ENCODE measurements around the gene TLCD5. TPM values are rescaled to one million over a fixed set of nuclear protein-coding genes. Genes with fewer than 3 reads are reported as not detected.

Gene TLCD5
- polyA plus RNA-seq, 1 donor (not counting 4 experiments of a cell fraction or from before 2014, with no cell fraction given), result 4.0 TPM

DNA sequence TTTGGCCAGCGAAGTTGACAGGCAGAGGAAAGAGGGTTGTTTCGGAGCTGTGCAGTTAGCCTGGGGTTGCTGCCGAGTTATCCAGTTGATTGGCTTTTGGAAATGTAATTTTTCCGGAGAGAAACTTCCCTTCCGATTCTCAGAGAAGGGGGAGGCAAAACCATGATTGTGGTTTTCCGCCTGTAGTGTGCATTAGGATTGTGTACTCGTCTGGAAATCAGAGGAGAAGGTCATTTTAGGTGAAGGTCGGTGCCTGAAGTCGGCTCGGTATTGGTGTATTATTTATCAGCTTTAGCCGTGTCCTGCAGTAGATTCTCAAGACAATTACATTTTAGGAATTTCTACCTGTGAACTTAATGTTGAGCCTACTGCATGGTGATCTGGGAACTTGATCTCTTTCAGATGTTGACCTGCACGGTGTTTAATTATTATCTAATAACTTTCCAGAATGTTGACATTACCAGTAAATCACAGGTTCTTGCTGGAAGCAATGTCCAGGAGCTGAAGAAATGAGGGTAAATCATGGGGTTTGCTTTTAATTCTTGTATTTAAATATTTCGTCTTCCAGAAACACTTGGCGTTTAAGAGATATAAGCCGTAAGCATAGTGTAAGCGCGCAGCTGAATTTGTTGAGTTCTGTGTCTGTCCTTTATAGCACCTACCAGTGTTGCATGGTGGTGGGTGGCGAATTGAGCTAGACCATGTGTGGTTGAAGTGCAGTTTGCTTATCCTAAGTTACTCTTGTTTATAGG, 12.4 kb downstream of the TLCD5 start:
- Histone ChIP-seq H3K36me3 (ENCODE audit: control insufficient read depth in 2 of 2, extremely low read depth in 1 of 2, insufficient read depth in 2 of 2, low read length in 2 of 2) (no peaks in the 10 kb centered on the region), H3K9ac (ENCODE audit: control insufficient read depth, extremely low read depth, insufficient read depth, low read length) (peak overlapping the region; percentile 93), H4K20me1 (ENCODE audit: control insufficient read depth, extremely low read depth, insufficient read depth, low read length) (peaks cover 12% of the 10 kb centered on the region), H3K9me1 (ENCODE audit: control insufficient read depth, extremely low read depth, insufficient read depth, low read length) (no peaks in the 10 kb centered on the region), H3K4me2 (ENCODE audit: control insufficient read depth, extremely low read depth, insufficient read depth, low read depth, low read length) (peak overlapping the region; percentile 100), H3K4me3 (ENCODE audit: control insufficient read depth in 2 of 3, extremely low read depth in 1 of 3, insufficient read depth in 2 of 3, low read depth in 1 of 3, low read length in 3 of 3) (peak overlapping the region; percentile 92 to 98 (median 98)), H3K79me2 (ENCODE audit: control insufficient read depth, insufficient read depth, low read length) (peaks cover 42% of the 10 kb centered on the region), H3K9me3 (ENCODE audit: control insufficient read depth, low read depth, low read length) (no peaks in the 10 kb centered on the region), H2AFZ (ENCODE audit: control insufficient read depth, low read length) (peak overlapping the region; percentile 22), H3K27ac (ENCODE audit: control insufficient read depth, insufficient read depth, low read length) (peak overlapping the region; percentile 86), H3K27me3 (ENCODE audit: control insufficient read depth, extremely low read depth, insufficient read depth, low read length) (no peaks in the 10 kb centered on the region), H3K4me1 (ENCODE audit: control insufficient read depth, extremely low read depth, insufficient read depth, low read length) (peaks cover 62% of the 10 kb centered on the region)
- FAIRE-seq (peak; percentile 5), DNase-seq (ENCODE audit: low read depth, low spot score) (no peak)
- TF ChIP-seq, protein P1, sequence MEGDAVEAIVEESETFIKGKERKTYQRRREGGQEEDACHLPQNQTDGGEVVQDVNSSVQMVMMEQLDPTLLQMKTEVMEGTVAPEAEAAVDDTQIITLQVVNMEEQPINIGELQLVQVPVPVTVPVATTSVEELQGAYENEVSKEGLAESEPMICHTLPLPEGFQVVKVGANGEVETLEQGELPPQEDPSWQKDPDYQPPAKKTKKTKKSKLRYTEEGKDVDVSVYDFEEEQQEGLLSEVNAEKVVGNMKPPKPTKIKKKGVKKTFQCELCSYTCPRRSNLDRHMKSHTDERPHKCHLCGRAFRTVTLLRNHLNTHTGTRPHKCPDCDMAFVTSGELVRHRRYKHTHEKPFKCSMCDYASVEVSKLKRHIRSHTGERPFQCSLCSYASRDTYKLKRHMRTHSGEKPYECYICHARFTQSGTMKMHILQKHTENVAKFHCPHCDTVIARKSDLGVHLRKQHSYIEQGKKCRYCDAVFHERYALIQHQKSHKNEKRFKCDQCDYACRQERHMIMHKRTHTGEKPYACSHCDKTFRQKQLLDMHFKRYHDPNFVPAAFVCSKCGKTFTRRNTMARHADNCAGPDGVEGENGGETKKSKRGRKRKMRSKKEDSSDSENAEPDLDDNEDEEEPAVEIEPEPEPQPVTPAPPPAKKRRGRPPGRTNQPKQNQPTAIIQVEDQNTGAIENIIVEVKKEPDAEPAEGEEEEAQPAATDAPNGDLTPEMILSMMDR (optimal IDR thresholded peaks at IDR 0.05 in 1 of 3, IDR thresholded peaks at IDR 0.05 in 1 of 3, conservative IDR thresholded peaks at IDR 0.05 in 1 of 3; ENCODE audit: extremely low read depth in 1 of 3, insufficient read depth in 2 of 3, low read length in 3 of 3), result no peak
- TF ChIP-seq EZH2 (IDR thresholded peaks at IDR 0.05; ENCODE audit: low read length), result no peak
- dilution Hi-C loops (cut with MboI; ENCODE audit: extremely low pct_ligation_motif_present, low sequenced_read_pairs), result no loop called here

DNA sequence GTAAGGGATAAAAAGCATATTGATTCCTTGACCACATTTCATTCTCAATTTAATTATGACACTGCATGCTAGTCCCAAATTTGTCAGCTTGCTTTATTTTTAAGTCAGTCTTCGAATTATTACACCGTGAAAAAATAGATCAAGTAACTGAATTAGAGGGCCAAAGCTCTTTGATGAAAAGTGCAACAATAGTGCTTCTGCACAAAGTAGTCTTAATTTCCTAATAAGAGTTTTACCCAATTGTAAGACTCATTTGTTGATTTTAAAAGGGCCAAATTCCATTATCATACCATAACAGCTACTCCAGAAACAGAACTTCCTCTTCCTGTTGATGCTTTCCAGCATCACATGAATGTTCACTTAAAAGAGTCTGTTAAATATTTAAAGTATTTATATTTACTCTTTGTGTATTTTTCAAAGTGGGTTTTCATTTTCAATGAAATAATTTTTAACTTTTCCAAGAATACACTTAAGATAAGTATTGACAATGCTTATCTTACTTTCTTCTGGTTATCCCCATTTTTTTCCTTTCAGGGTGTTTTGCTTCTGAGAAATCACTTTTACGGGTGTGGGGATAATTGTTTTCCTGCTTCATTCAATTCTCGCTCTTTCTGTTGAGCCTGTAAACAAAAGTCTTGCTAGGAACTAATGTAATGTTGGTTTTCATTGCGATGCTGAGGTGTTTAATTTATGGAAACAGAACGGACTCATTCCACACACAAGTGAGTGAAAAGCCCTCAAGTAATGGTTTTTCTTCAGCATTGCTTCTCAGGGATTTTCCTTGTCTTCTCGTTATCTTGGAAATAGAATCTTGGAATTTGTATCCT, 13.2 kb downstream of the TLCD5 start:
- Histone ChIP-seq H3K9me3 (ENCODE audit: control insufficient read depth, low read depth, low read length) (no peaks in the 10 kb centered on the region), H2AFZ (ENCODE audit: control insufficient read depth, low read length) (no peak overlapping the region), H4K20me1 (ENCODE audit: control insufficient read depth, extremely low read depth, insufficient read depth, low read length) (peaks cover 12% of the 10 kb centered on the region), H3K4me2 (ENCODE audit: control insufficient read depth, extremely low read depth, insufficient read depth, low read depth, low read length) (peak overlapping the region; percentile 100), H3K79me2 (ENCODE audit: control insufficient read depth, insufficient read depth, low read length) (peaks cover 49% of the 10 kb centered on the region), H3K27ac (ENCODE audit: control insufficient read depth, insufficient read depth, low read length) (peak overlapping the region; percentile 86), H3K4me3 (ENCODE audit: control insufficient read depth in 2 of 3, extremely low read depth in 1 of 3, insufficient read depth in 2 of 3, low read depth in 1 of 3, low read length in 3 of 3) (peak overlapping the region; percentile 92 to 98 (median 98)), H3K4me1 (ENCODE audit: control insufficient read depth, extremely low read depth, insufficient read depth, low read length) (peaks cover 62% of the 10 kb centered on the region), H3K9ac (ENCODE audit: control insufficient read depth, extremely low read depth, insufficient read depth, low read length) (peak overlapping the region; percentile 93), H3K27me3 (ENCODE audit: control insufficient read depth, extremely low read depth, insufficient read depth, low read length) (no peaks in the 10 kb centered on the region), H3K36me3 (ENCODE audit: control insufficient read depth in 2 of 2, extremely low read depth in 1 of 2, insufficient read depth in 2 of 2, low read length in 2 of 2) (no peaks in the 10 kb centered on the region), H3K9me1 (ENCODE audit: control insufficient read depth, extremely low read depth, insufficient read depth, low read length) (no peaks in the 10 kb centered on the region)
- no peak for DNase-seq (ENCODE audit: low read depth, low spot score)
- FAIRE-seq, result no peak
- dilution Hi-C loops (cut with MboI; ENCODE audit: extremely low pct_ligation_motif_present, low sequenced_read_pairs), result no loop called here
- TF ChIP-seq EZH2 (IDR thresholded peaks at IDR 0.05; ENCODE audit: low read length), result no peak
- TF ChIP-seq, protein P1 (optimal IDR thresholded peaks at IDR 0.05 in 1 of 3, IDR thresholded peaks at IDR 0.05 in 1 of 3, conservative IDR thresholded peaks at IDR 0.05 in 1 of 3; ENCODE audit: extremely low read depth in 1 of 3, insufficient read depth in 2 of 3, low read length in 3 of 3), result no peak
